Activated CD8-positive, alpha-beta T cell treated with anti-CD3 and anti-CD28 coated beads for 36 hours (primary cell): ENCODE results near the gene RHEBL1. TPM values are rescaled to one million over a fixed set of nuclear protein-coding genes. Genes with fewer than 3 reads are reported as not detected.

Source experiments
- ATAC-seq: fragments of 200-7000 bp; cut with Tn5 transposase; one replicate; pipeline ENCODE4 v1.10.0; 2021; ENCODE audit warnings: mild to moderate bottlenecking, moderate library complexity
- CTCF ChIA-PET: fragments of 350-600 bp; sonication (Branson Sonifier 250); formaldehyde crosslinking; loops from one replicate; lab custom pipeline; 2021; ENCODE audit warnings: antibody characterized with exemption; lab: Charles Lee
- POLR2A ChIA-PET: fragments of 350-600 bp; sonication (Branson Sonifier 250); formaldehyde crosslinking; loops from one replicate; lab custom pipeline; 2021; ENCODE audit warnings: antibody characterized with exemption; lab: Charles Lee
- DNase-seq: peaks from one replicate; pipeline ENCODE4 v3.0.0-alpha.2; 2020
- H3K27ac Mint-ChIP-seq: one replicate; pipeline ENCODE4 v1.8.0; 2021; ENCODE audit warnings: mild to moderate bottlenecking, mixed read lengths
- H3K27me3 Mint-ChIP-seq: one replicate; pipeline ENCODE4 v1.8.0; 2021; ENCODE audit warnings: mixed read lengths
- H3K36me3 Mint-ChIP-seq: one replicate; pipeline ENCODE4 v1.8.0; 2021; ENCODE audit warnings: low read depth, mixed read lengths
- H3K4me1 Mint-ChIP-seq: one replicate; pipeline ENCODE4 v1.8.0; 2021; ENCODE audit warnings: low read depth, mixed read lengths
- H3K4me3 Mint-ChIP-seq: one replicate; pipeline ENCODE4 v1.8.0; 2021; ENCODE audit warnings: mild to moderate bottlenecking, moderate library complexity, mixed read lengths
- H3K9me3 Mint-ChIP-seq: one replicate; pipeline ENCODE4 v1.8.0; 2021; ENCODE audit warnings: mixed read lengths
- CTCF ChIP-seq: fragments of 200-600 bp; IDR thresholded peaks from one replicate; pipeline ENCODE4 v1.8.0; 2022; ENCODE audit warnings: antibody characterized with exemption, mild to moderate bottlenecking
- intact Hi-C: fragments of 100-400 bp; cut with micrococcal nuclease; formaldehyde crosslinking; loops from one replicate; pipeline ENCODE4 v1.10.0; 2022
- total RNA-seq, 2 experiments: library from RNA; stranded (reverse); gene quantifications; one replicate each; pipeline ENCODE4 v1.2.3, GENCODE V29; 2021

Gene RHEBL1
- total RNA-seq, 2 experiments from 2014 or later = 18.5 to 19.8 TPM

DNA sequence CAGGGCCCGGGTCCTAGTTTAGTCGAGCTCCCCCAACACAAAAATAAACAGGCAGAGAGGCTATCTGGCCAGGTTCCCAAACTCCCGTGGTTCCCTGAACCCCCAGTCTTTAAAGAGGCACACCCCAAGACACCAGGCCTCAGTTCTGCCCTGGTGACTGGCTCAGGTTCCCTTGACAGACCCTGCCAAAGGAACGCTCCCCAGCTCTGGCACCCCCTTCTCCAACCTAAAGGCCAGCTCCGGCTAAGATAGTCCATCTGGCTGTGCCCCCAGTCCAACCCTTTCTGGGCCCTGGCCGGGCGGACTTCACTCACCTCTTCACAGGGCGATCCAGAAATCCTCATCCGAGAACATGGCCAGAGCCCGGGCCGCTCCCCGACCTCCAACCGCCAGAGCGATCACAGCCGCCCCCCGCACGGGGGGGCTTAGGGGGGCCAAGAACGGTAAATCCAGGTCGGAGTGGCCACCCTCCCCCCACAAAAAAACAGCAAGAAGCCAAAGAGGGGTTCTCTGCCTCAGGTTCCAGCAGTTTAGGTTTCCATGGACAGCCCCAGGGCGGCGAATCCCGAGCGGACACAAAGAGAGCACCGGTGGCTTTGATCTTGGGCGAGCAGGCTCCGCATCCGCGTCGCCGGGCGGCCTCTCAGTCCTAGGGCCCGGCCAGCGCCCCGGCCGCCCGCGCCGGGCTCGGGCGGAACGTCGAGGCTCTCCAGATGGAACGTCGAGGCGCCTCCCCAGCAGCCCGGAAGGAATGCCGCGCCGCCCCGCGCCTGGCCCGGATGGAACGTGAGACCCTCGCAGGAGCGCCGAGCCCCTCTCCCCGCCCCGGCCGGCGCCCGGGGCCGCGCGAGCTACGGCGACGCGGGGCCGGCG, 10.2 kb downstream of the RHEBL1 start:
- Mint-ChIP-seq H3K27me3 (no peaks in the 10 kb centered on the region), H3K9me3 (no peaks in the 10 kb centered on the region), H3K4me1 (peaks cover 49% of the 10 kb centered on the region), H3K36me3 (peaks cover 33% of the 10 kb centered on the region), H3K27ac (peak overlapping the region; percentile 92), H3K4me3 (peak overlapping the region; percentile 97)
- ChIA-PET POLR2A (interaction anchor here (0.7 to 3.1 kb wide), 14 partner anchors 9 to 206 kb away, joined by 3 to 19 read pairs (median 4); partner anchors contain the start of genes RHEBL1 and TUBA1B), CTCF (interaction anchor here (0.9 to 6.5 kb wide), 13 partner anchors 11 to 72 kb away, joined by 3 to 53 read pairs (median 4); partner anchors contain the start of genes LMBR1L, RHEBL1 and TUBA1B)
- ATAC-seq = peak; percentile 10
- no peak for TF ChIP-seq CTCF
- DNase-seq = peak; percentile 50
- intact Hi-C loops = no loop called here

DNA sequence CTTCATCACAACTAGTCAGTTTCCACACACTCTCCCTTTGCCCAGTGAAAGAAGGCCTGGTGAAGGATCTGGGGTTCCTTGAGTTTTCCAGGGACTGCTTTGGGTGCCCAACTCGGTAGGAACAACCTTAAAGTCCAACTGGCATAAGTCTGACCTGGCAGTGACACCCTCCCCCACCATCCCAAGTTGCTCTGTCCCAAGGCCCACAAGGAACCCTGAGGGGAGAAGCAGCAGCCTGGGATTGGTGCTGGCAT, 10.8 kb downstream of the RHEBL1 start:
- ChIA-PET POLR2A (interaction anchor here (0.7 to 4.5 kb wide), 6 partner anchors 8 to 129 kb away, joined by 3 to 31 read pairs (median 8); partner anchors contain the start of genes RHEBL1 and TUBA1B), CTCF (interaction anchor here (0.8 to 6.5 kb wide), 13 partner anchors 11 to 81 kb away, joined by 3 to 53 read pairs (median 4); partner anchors contain the start of genes LMBR1L, RHEBL1, TUBA1B and WNT1)
- intact Hi-C loops = no loop called here
- Mint-ChIP-seq H3K9me3 (no peaks in the 10 kb centered on the region), H3K27ac (peak overlapping the region; percentile 92), H3K4me3 (peak overlapping the region; percentile 97), H3K27me3 (no peaks in the 10 kb centered on the region), H3K36me3 (peaks cover 36% of the 10 kb centered on the region), H3K4me1 (peaks cover 50% of the 10 kb centered on the region)
- no peak for TF ChIP-seq CTCF
- no peak for ATAC-seq
- DNase-seq = no peak

DNA sequence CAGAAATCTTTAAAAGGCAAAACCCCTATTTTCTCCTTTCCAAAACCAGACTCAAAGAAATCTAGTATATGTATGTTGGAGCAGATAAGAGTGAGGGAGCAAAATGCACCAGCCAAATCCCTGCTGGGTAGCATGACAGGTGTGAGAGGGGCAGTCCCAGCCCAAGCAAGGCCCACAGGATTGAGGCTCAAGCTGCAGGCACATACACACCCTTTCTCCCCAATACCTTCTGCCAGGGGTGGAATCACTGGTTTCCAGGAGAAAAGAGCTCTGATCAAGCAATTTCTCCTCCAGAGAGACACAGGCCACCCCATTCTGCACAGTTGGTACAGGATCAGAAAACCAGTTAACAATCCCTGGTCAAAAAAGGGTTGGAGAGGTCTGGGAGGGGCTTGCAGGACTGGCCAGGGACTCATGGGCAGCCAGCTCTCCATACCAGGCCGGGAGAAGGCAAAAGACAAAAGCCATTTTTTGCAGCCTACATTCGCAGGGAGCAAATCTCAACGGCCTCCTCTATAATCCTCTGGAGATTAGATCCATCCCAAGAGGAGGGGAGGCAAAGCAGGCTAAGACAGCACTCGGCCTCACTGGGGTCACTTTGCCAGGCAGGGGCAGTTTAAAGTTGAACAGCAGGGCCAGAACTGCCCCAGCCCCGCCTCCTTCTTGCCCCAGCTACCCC, 11.3 kb downstream of the RHEBL1 start:
- Mint-ChIP-seq H3K27ac (peak overlapping the region; percentile 92), H3K36me3 (peaks cover 38% of the 10 kb centered on the region), H3K9me3 (no peaks in the 10 kb centered on the region), H3K27me3 (no peaks in the 10 kb centered on the region), H3K4me3 (peak overlapping the region; percentile 97), H3K4me1 (peaks cover 45% of the 10 kb centered on the region)
- TF ChIP-seq CTCF = no peak
- DNase-seq = peak; percentile 15
- ChIA-PET POLR2A (interaction anchor here (0.7 to 4.5 kb wide), 7 partner anchors 9 to 130 kb away, joined by 3 to 31 read pairs (median 4); partner anchors contain the start of genes RHEBL1 and TUBA1B), CTCF (interaction anchor here (0.8 to 6.5 kb wide), 13 partner anchors 12 to 81 kb away, joined by 3 to 53 read pairs (median 4); partner anchors contain the start of genes LMBR1L, RHEBL1, TUBA1B and WNT1)
- intact Hi-C loops = no loop called here
- ATAC-seq = no peak

DNA sequence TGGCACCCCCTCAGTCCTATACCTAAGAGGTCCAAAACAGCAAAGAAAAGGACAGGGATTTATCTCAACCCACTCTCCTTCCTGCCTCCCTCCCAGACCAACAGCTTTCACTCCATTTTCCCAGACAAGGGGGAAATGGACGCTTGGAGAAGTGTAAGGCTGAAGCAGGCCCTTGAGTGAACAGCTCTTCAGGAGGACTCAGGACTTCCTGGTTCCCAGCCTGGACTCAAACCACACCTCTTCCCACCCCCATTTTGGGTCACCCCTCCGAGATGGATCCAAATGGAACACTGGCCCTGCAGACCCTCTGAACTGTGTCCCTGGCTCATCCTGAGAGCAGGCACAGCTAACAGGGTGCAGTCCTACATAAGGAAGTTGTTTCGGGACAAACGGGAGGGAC, 11.9 kb downstream of the RHEBL1 start:
- CTCF ChIA-PET = interaction anchor here (0.8 to 6.5 kb wide), 8 partner anchors 12 to 80 kb away, joined by 3 to 53 read pairs (median 6); partner anchors contain the start of genes RHEBL1, TUBA1B and WNT1
- H3K27me3 Mint-ChIP-seq = no peaks in the 10 kb centered on the region

More for the DNA sequence above, 11.9 kb downstream of the RHEBL1 start:
- Mint-ChIP-seq H3K9me3 (no peaks in the 10 kb centered on the region), H3K27ac (peak overlapping the region; percentile 92), H3K36me3 (peaks cover 43% of the 10 kb centered on the region), H3K4me1 (peaks cover 45% of the 10 kb centered on the region), H3K4me3 (peak overlapping the region; percentile 97)
- POLR2A ChIA-PET = interaction anchor here (0.9 to 4.5 kb wide), 5 partner anchors 9 to 73 kb away, joined by 3 to 31 read pairs (median 11); partner anchors contain the start of genes RHEBL1 and TUBA1B
- DNase-seq = no peak
- intact Hi-C loops = no loop called here
- TF ChIP-seq CTCF = no peak
- ATAC-seq = no peak
